ENCODE results near the gene GALNT17.

Gene GALNT17

DNA sequence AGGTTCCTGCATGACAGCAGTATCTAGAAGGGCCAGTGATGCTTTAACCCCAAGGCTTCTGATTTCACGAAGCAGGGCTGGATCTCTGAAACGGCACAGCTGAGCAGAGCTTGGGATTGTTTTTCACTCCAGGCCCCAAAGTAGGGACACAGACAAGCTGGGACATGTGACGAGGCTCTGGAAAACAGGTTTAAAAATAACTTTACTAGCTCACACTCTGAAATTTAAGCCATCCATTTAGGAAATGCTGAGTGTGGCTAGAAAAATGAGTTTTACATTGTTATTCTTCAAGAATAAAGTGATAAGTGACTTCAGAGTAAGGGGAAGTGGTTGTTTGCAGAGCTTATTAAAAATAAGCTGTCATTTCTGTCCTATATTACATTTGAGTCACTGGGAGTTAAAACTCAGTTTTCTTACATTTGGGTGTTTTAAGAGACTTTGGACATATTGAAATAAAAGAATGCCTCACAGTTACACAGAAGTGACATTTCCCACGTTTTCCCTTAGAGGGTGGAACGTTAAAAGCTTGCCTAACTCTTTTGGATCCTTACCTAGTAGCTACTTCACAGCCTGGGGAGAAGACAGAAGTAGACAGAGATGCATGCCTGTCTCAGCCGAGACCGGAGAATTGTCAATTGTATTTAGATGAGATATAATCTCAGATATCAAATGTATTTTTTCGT lies 107.8 kb downstream of the GALNT17 start:
- TF ChIP-seq CEBPB (IDR thresholded peaks at IDR 0.05) (no peak), REST (IDR thresholded peaks at IDR 0.05; ENCODE audit: low read depth) (no peak), ZBTB7A (IDR thresholded peaks at IDR 0.05; ENCODE audit: low read depth) (no peak)

- TF ChIP-seq TCF12 (IDR thresholded peaks at IDR 0.05; ENCODE audit: low read depth) (no peak), FOXM1 (IDR thresholded peaks at IDR 0.05; ENCODE audit: borderline replicate concordance, low read depth) (no peak), ZBTB7A (IDR thresholded peaks at IDR 0.05; ENCODE audit: low read depth) (no peak), RAD21 (IDR thresholded peaks at IDR 0.05; ENCODE audit: low read depth) (no peak), CREB1 (IDR thresholded peaks at IDR 0.05; ENCODE audit: low read depth) (no peak), EP300 (IDR thresholded peaks at IDR 0.05; ENCODE audit: borderline replicate concordance) (no peak), USF1 (IDR thresholded peaks at IDR 0.05) (no peak), TAF1 (IDR thresholded peaks at IDR 0.05; ENCODE audit: low read depth) (no peak), YY1 (IDR thresholded peaks at IDR 0.05; ENCODE audit: low read depth) (no peak), TEAD4 (IDR thresholded peaks at IDR 0.05) (no peak), CEBPB (IDR thresholded peaks at IDR 0.05) (no peak), EGR1 (IDR thresholded peaks at IDR 0.05) (no peak), NFIC (IDR thresholded peaks at IDR 0.05) (no peak), REST (IDR thresholded peaks at IDR 0.05; ENCODE audit: low read depth) (no peak)
- TF ChIP-seq, protein P1, sequence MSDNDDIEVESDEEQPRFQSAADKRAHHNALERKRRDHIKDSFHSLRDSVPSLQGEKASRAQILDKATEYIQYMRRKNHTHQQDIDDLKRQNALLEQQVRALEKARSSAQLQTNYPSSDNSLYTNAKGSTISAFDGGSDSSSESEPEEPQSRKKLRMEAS (IDR thresholded peaks at IDR 0.05): no peak
Measured at GRCh38 chr7:71243736-71244410, 111.9 kb downstream of the GALNT17 start.

DNA sequence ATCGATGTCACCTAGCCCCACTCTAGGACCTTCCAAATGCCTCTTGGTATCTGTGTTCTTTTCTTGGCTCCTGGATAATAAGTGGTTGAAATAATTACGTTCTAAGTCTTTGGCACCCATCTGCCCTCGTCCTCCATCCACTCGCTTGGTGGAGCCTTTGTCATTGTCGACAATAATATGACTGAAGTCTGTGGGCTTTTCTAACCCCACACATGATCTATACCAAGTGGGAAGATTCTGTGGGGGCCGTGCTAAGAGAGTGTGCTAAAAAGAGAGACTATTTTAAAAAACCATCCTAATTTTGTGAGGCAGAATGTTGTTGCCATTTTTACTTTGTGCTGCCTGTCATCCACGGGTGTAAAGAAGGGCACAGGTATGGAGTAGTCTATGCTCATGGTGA lies 113.1 kb downstream of the GALNT17 start:
- TF ChIP-seq REST (IDR thresholded peaks at IDR 0.05; ENCODE audit: low read depth) (no peak), CEBPB (IDR thresholded peaks at IDR 0.05) (no peak), TEAD4 (IDR thresholded peaks at IDR 0.05) (no peak), USF1 (IDR thresholded peaks at IDR 0.05) (no peak), EGR1 (IDR thresholded peaks at IDR 0.05) (no peak), RAD21 (IDR thresholded peaks at IDR 0.05; ENCODE audit: low read depth) (no peak), TAF1 (IDR thresholded peaks at IDR 0.05; ENCODE audit: low read depth) (no peak), EP300 (IDR thresholded peaks at IDR 0.05; ENCODE audit: borderline replicate concordance) (no peak), FOXM1 (IDR thresholded peaks at IDR 0.05; ENCODE audit: borderline replicate concordance, low read depth) (no peak), NFIC (IDR thresholded peaks at IDR 0.05) (no peak), YY1 (IDR thresholded peaks at IDR 0.05; ENCODE audit: low read depth) (no peak), CREB1 (IDR thresholded peaks at IDR 0.05; ENCODE audit: low read depth) (no peak), ZBTB7A (IDR thresholded peaks at IDR 0.05; ENCODE audit: low read depth) (no peak), TCF12 (IDR thresholded peaks at IDR 0.05; ENCODE audit: low read depth) (no peak)
- TF ChIP-seq, protein P1 (IDR thresholded peaks at IDR 0.05): no peak

- TF ChIP-seq TAF1 (IDR thresholded peaks at IDR 0.05; ENCODE audit: low read depth) (no peak), RAD21 (IDR thresholded peaks at IDR 0.05; ENCODE audit: low read depth) (no peak), YY1 (IDR thresholded peaks at IDR 0.05; ENCODE audit: low read depth) (no peak), FOXM1 (IDR thresholded peaks at IDR 0.05; ENCODE audit: borderline replicate concordance, low read depth) (no peak), TCF12 (IDR thresholded peaks at IDR 0.05; ENCODE audit: low read depth) (no peak), EP300 (IDR thresholded peaks at IDR 0.05; ENCODE audit: borderline replicate concordance) (no peak), NFIC (IDR thresholded peaks at IDR 0.05) (no peak), ZBTB7A (IDR thresholded peaks at IDR 0.05; ENCODE audit: low read depth) (no peak), USF1 (IDR thresholded peaks at IDR 0.05) (no peak), CEBPB (IDR thresholded peaks at IDR 0.05) (no peak), REST (IDR thresholded peaks at IDR 0.05; ENCODE audit: low read depth) (no peak), EGR1 (IDR thresholded peaks at IDR 0.05) (no peak), CREB1 (IDR thresholded peaks at IDR 0.05; ENCODE audit: low read depth) (no peak), TEAD4 (IDR thresholded peaks at IDR 0.05) (no peak)
- TF ChIP-seq, protein P1 (IDR thresholded peaks at IDR 0.05): no peak
Measured at GRCh38 chr7:71251706-71252105, 119.8 kb downstream of the GALNT17 start.
